Spleen (tissue), 7 donors: ENCODE results near the gene PLCG2.

ENCODE experiments used
- CTCF ChIP-seq, 11 experiments: fragments of 200-600 bp in 7 of 11; fragments of 450-650 bp in 4 of 11; sonication (generic) in 4 of 11; IDR thresholded peaks in 8 of 11; conservative IDR thresholded peaks in 3 of 11; 1 replicate in 7 of 11; 2 replicates in 4 of 11; pipeline versions ENCODE4 v1.4.0 to v1.8.0; 2016 to 2021; ENCODE audit warnings: antibody characterized with exemption in 11 of 11, inconsistent platforms in 4 of 11, mild to moderate bottlenecking in 1 of 11
- POLR2A ChIP-seq, 3 donors: fragments of 450-650 bp; IDR thresholded peaks; one replicate each; pipeline ENCODE4 v1.5.1; 2017; ENCODE audit warnings: antibody characterized with exemption in 3 of 3, mild to moderate bottlenecking in 1 of 3
- POLR2AphosphoS5 ChIP-seq, 3 donors: sonication (generic); formaldehyde crosslinking; IDR thresholded peaks; one replicate each; pipeline ENCODE4 v1.5.1; 2017; ENCODE audit warnings: antibody characterized with exemption in 3 of 3
- donor health status: DM: no; HTN: no; CAD: no; lungs with moderate emphysema.
- donor health status: DM: no; HTN: no; CAD: no.
- donor health status: DM: no; HTN: no; CAD: no.

GRCh38 chr16:81816351-81816750 lies 37.3 kb downstream of the PLCG2 start:
- TF ChIP-seq CTCF (IDR thresholded peaks at IDR 0.05 in 8 of 11, conservative IDR thresholded peaks at IDR 0.05 in 3 of 11) = no peak
- TF ChIP-seq POLR2A (IDR thresholded peaks at IDR 0.05) = no peak
- no peak for TF ChIP-seq POLR2AphosphoS5 (IDR thresholded peaks at IDR 0.05)
